Progenitor cell of endocrine pancreas (in vitro differentiated cells): ENCODE data around the gene TCEAL8. TPM values are rescaled to one million over a fixed set of nuclear protein-coding genes. Genes with fewer than 3 reads are reported as not detected.

Experiments
- DNase-seq: peaks from one replicate; pipeline ENCODE4 v3.0.0; 2021; ENCODE audit warnings: low spot score; ENCODE audit not compliant: unreplicated experiment
- H3K27ac Mint-ChIP-seq: 2 replicates; pipeline ENCODE4 v1.8.0; 2021; ENCODE audit warnings: mild to moderate bottlenecking, moderate library complexity, mixed read lengths
- H3K27me3 Mint-ChIP-seq: 2 replicates; pipeline ENCODE4 v1.8.0; 2021; ENCODE audit warnings: mixed read lengths
- H3K36me3 Mint-ChIP-seq: 2 replicates; pipeline ENCODE4 v1.8.0; 2022; ENCODE audit warnings: mixed read lengths; ENCODE audit not compliant: insufficient read depth
- H3K4me1 Mint-ChIP-seq: 2 replicates; pipeline ENCODE4 v1.8.0; 2021; ENCODE audit warnings: low read depth, mixed read lengths
- H3K4me3 Mint-ChIP-seq: 2 replicates; pipeline ENCODE4 v1.8.0; 2021; ENCODE audit warnings: low read depth, mild to moderate bottlenecking, moderate library complexity, mixed read lengths
- H3K9me3 Mint-ChIP-seq: 2 replicates; pipeline ENCODE4 v1.8.0; 2021; ENCODE audit warnings: low read depth, mixed read lengths
- CTCF ChIP-seq: fragments of 200-600 bp; sonication (generic); IDR thresholded peaks from one replicate; pipeline ENCODE4 v1.5.0; 2021; ENCODE audit warnings: antibody characterized with exemption, mild to moderate bottlenecking; ENCODE audit not compliant: unreplicated experiment
- long read RNA-seq: library from polyadenylated mRNA; unstranded; transcript quantifications from one replicate; pipeline ENCODE4 v2.0.0, GENCODE V29; 2020
- total RNA-seq: library from RNA; stranded (reverse); gene quantifications from 2 replicates; pipeline ENCODE4 v1.2.1, GENCODE V29; 2021

TCEAL8 gene
- 65.1 and 71.0 TPM in 2 replicates for total RNA-seq
- long read RNA-seq, transcript TCEAL8-202 (3 exons, 1,222 nt): major isoform, 84 of 103 reads
- long read RNA-seq, transcript TCEAL8-201 (2 exons, 1,131 nt): minor isoform, 15 of 103 reads
- long read RNA-seq, partial matches to known transcripts: 4 of 103 reads
- long read RNA-seq, other reads (novel, unspliced or antisense): 0 of 103 reads

DNA sequence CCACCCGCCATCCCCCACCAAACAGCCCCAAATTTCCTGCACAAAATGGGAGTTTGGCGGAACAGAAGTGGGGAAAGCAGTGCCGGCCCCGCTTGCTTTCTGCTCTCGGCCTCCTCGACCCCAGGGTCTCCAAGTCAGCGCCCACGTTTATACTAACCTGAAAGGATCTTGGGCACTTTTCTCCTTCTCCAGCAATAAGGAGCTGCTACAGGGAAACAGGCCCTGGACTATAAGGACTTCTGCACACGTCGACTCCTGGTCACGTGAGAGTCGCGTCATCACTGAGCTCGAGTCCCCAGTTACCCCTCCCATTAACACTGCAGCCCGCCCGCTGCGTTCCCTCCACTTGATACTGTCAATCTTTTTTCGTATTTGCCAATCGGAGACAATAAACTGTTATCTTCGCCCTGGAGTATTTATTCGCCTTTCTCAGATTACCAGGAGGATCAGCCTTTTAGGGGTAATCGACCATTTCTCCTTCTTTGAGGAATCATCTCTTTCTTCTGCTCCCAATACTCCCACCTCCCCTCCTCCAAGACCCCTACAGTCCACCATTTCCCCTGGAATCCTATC is at the start of gene TCEAL8:
TCEAL8 (minus strand) TSS at position 235 of the 573 bp plus-strand sequence. CDS start 1,176 bp downstream, outside the sequence.
- Mint-ChIP-seq H3K27ac (peak within 1 kb of the TSS; percentile 95), H3K9me3 (peaks cover 8% of the 10 kb centered on the region), H3K36me3 (peaks cover 5% of the 10 kb centered on the region), H3K4me1 (peaks cover 39% of the 10 kb centered on the region), H3K4me3 (peak within 1 kb of the TSS; percentile 89), H3K27me3 (no peaks in the 10 kb centered on the region)
- TF ChIP-seq CTCF: no peak
- DNase-seq: no peak

DNA sequence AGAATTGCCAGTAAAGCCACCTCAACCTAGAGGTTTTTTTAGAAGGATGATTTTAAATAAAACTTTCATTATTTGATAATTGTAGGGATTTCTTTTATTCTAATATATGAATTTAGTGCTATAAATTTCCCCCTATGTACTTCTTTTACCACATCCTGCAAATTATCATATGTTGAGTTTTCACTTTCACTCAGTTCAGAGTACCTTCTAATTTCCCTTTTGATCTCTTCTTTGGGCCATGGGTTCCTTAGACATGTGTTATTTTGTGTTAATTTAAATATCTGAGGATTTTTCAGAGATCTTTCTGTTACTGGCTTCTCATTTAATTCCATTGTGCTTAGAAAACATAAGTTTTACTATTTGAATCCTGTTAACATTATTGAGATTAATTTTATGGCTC is 49.8 kb upstream of the TCEAL8 start:
- H3K36me3 Mint-ChIP-seq: peaks cover 2% of the 10 kb centered on the region
- H3K4me1 Mint-ChIP-seq: peaks cover 2% of the 10 kb centered on the region
- TF ChIP-seq CTCF: no peak
- H3K9me3 Mint-ChIP-seq: peaks cover 9% of the 10 kb centered on the region
- H3K27me3 Mint-ChIP-seq: no peaks in the 10 kb centered on the region
- DNase-seq: no peak
- H3K4me3 Mint-ChIP-seq: no peak overlapping the region
- no peak overlapping the region for H3K27ac Mint-ChIP-seq

DNA sequence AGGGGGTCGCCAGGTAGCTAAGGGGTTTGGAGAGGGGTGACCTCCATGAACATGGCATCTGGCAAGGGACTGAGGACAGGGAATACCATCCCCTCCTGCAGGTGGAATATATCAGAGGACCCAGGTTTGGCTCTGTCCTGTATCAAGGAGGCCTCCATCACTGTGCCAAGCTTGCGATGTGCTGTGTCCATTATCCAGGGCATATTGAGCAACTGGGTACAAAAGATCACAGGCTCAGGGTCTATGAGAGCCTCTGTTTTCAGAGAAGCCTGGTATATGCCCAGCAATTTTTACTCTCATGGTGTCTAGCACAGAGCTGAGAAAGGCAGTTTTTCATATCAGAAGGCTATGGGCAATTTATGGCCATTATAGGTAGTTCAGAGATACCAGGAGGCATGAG is 38.2 kb upstream of the TCEAL8 start:
- Mint-ChIP-seq H3K27me3 (peaks cover 2% of the 10 kb centered on the region), H3K9me3 (peaks cover 13% of the 10 kb centered on the region), H3K4me3 (no peak overlapping the region), H3K27ac (no peak overlapping the region), H3K36me3 (no peaks in the 10 kb centered on the region), H3K4me1 (no peaks in the 10 kb centered on the region)
- no peak for TF ChIP-seq CTCF
- no peak for DNase-seq

DNA sequence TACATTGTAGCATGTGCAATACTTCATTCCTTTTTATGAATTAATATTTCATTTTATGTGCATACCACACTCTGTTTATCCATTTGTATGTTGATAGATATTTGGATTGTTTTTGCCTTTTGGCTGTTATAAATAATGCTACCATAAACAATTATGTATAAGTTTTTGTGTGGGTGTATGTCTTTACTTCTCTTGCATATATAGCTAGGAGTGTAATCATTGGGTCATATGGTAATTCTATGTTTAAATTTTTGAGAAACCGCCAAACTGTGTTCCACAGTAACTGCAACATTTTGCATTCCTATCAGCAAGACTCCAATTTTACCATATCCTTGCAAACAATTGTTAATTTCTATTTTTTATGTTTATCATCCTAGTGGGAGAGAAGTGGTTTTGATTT is 24.7 kb upstream of the TCEAL8 start:
- DNase-seq: no peak
- H3K4me3 Mint-ChIP-seq: no peak overlapping the region
- peaks cover 21% of the 10 kb centered on the region for H3K9me3 Mint-ChIP-seq
- no peak overlapping the region for H3K27ac Mint-ChIP-seq
- no peak for TF ChIP-seq CTCF
- H3K27me3 Mint-ChIP-seq: peaks cover 10% of the 10 kb centered on the region
- H3K4me1 Mint-ChIP-seq: no peaks in the 10 kb centered on the region
- H3K36me3 Mint-ChIP-seq: no peaks in the 10 kb centered on the region

GRCh38 chrX:103276581-103277002 is 21.6 kb upstream of the TCEAL8 start, which contains the start of gene TCEAL5:
Gene TCEAL5 (minus strand): TSS chrX:103276750. CDS start chrX:103274563, 2,187 bp downstream.
- TF ChIP-seq CTCF: no peak
- no peaks in the 10 kb centered on the region for H3K4me1 Mint-ChIP-seq
- H3K4me3 Mint-ChIP-seq: no peak within 1 kb of the TSS
- H3K27me3 Mint-ChIP-seq: peaks cover 18% of the 10 kb centered on the region
- no peak for DNase-seq
- H3K27ac Mint-ChIP-seq: no peak within 1 kb of the TSS
- no peaks in the 10 kb centered on the region for H3K36me3 Mint-ChIP-seq
- H3K9me3 Mint-ChIP-seq: peaks cover 19% of the 10 kb centered on the region
